Measurements from ENCODE around the gene CRTC1. TPM values are rescaled to one million over a fixed set of nuclear protein-coding genes. Genes with fewer than 3 reads are reported as not detected.

The CRTC1 gene
- total and polyA plus RNA-seq, 9 of the 15 experiments (the other 6 are each of a cell fraction or from before 2014, with no cell fraction given), result 0.25 to 3.8 (median 1.2) TPM; not detected in 2

DNA sequence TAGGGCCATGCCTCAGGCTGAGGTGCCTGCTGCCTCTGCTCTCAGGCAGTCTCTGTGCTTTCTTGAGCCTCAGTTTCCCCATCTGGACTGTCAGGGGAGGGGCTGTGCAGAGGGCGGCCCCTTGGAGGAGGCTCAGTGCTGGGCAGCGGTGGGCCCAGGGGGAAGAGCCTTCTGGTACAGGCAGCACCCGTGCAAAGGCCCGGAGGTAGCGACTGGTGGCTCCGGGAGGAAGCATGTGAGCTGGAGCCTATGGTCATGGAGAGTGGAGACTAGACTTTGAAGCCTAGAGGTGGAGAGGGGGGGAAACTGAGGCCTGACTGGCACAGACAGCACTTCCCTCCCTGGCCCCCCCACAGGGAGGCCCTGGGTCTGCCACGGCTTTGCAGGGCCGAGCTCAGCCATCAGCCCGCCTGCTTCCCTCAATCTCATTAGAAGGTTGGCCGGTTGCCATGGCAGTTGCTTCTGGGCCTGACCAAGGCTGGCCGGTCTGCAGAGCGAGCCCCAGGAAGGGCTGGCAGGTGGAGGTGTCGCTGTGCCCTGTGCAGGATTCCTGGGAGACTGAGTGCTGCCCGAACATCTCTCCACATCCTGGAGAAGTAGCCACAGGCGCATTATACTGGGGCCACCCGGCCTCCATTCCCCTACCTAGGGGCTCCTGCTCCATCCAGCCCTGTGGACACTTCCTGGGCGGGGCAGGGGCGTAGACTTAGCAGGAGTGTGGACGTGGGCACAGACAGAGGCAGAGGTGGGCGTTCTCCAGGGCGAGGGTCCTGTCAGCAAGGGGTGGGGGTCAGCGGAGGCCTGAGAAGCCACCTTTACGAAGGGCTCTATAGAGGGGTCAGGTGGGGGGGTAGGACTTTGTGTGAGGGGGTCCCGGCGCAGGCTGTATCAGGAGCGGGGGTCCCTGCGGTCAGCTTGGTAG is 53.2 kb downstream of the CRTC1 start:
- DNase-seq (ENCODE audit: extremely low read depth in 1 of 4, low spot score in 3 of 4) (no peak), FAIRE-seq (no peak), ATAC-seq (no peak)
- peak; percentile 49 for TF ChIP-seq NFIC (IDR thresholded peaks at IDR 0.05)
- TF ChIP-seq HNRNPLL (IDR thresholded peaks at IDR 0.05; ENCODE audit: low read depth, low read length, poor library complexity, severe bottlenecking), result no peak
- TF ChIP-seq, protein P1, sequence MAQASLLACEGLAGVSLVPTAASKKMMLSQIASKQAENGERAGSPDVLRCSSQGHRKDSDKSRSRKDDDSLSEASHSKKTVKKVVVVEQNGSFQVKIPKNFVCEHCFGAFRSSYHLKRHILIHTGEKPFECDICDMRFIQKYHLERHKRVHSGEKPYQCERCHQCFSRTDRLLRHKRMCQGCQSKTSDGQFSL (CRISPR knock-in tag; IDR thresholded peaks at IDR 0.05), result 0 out of 2 replicates have a peak, but pooled peaks have one; percentile 13
- TF ChIP-seq, protein P1 (tag; IDR thresholded peaks at IDR 0.05), result no peak
- H3K9me1 ChIP-seq (ENCODE audit: control insufficient read depth, insufficient read depth, low read length), result peaks cover 4% of the 10 kb centered on the region
- WGBS (ENCODE audit: insufficient coverage, low coverage, missing lambda C conversion rate), result 68% methylated on average over 22 of the region's 27 CpGs
- H3K27ac ChIP-seq (ENCODE audit: extremely low read depth, low read depth, low read length), result no peak overlapping the region
- in situ Hi-C loops (cut with MboI), result no loop called here
- ChIA-PET CTCF (ENCODE audit: low intra/inter-chr PET ratio) (no interaction called here), POLR2A (interaction anchor here (1.1 kb wide), 1 partner anchor 12 kb away, joined by 4 read pairs; no protein-coding TSS in a partner anchor)
- no peaks in the 10 kb centered on the region for H3K27me3 ChIP-seq (ENCODE audit: control insufficient read depth in 2 of 2, insufficient read depth in 2 of 2, low read length in 2 of 2)
- no peak overlapping the region for H3K4me3 ChIP-seq
- no peaks in the 10 kb centered on the region for H3K79me2 ChIP-seq (ENCODE audit: control insufficient read depth, insufficient read depth, low read length)
- no peaks in the 10 kb centered on the region for H3K9me3 ChIP-seq (replicated peaks; ENCODE audit: control insufficient read depth, insufficient read depth, low read depth, low read length)
- BruUV-seq (replicated peaks), result no TSS peak
- no peak overlapping the region for H2AFZ ChIP-seq (ENCODE audit: low read depth, low read length)
- peak overlapping the region in 1 of 2 experiments; percentile 14; a peak in 1 of 4 replicates for H3K9ac ChIP-seq (ENCODE audit: insufficient read depth in 1 of 2, low read depth in 2 of 2, low read length in 2 of 2)
- intact Hi-C loops (cut with micrococcal nuclease), result no loop called here
- no peak overlapping the region for H3K4me2 ChIP-seq (ENCODE audit: insufficient read depth, low read length)
- H3K4me1 ChIP-seq (replicated peaks in 1 of 2; ENCODE audit: control insufficient read depth in 2 of 2, insufficient read depth in 2 of 2, low read length in 2 of 2), result peaks cover 15 to 68% of the 10 kb centered on the region in 2 experiments
- peaks cover 50% of the 10 kb centered on the region; the same call in 1 of the 2 replicates for H4K20me1 ChIP-seq (replicated peaks; ENCODE audit: control insufficient read depth, insufficient read depth, low read length)
- no peaks in the 10 kb centered on the region for H3K36me3 ChIP-seq (ENCODE audit: control insufficient read depth, insufficient read depth, low read length)

Measured in K562 (cell line).